ENCODE results near the gene RPL21. TPM values are rescaled to one million over a fixed set of nuclear protein-coding genes. Genes with fewer than 3 reads are reported as not detected.

The RPL21 gene
- total and polyA plus RNA-seq, 2 experiments from 2014 or later = 358 to 960 TPM

- H3K27ac ChIP-seq = no peak overlapping the region
- H3K4me2 ChIP-seq = no peak overlapping the region
- no peak overlapping the region for H3K4me3 ChIP-seq
- no peak for TF ChIP-seq CTCF (IDR thresholded peaks at IDR 0.05; ENCODE audit: poor library complexity)
- no peak for TF ChIP-seq EZH2phosphoT487 (IDR thresholded peaks at IDR 0.05; ENCODE audit: low read depth, severe bottlenecking, unreplicated experiment)
- no peak for TF ChIP-seq EZH2 (IDR thresholded peaks at IDR 0.05; ENCODE audit: borderline replicate concordance)
- no peaks in the 10 kb centered on the region for H3K79me2 ChIP-seq
- H3K27me3 ChIP-seq = no peaks in the 10 kb centered on the region
- H3K36me3 ChIP-seq (replicated peaks; ENCODE audit: insufficient read depth, low read depth) = no peaks in the 10 kb centered on the region
- H3K9me3 ChIP-seq (ENCODE audit: low read depth) = no peaks in the 10 kb centered on the region
- no peaks in the 10 kb centered on the region for H4K20me1 ChIP-seq (ENCODE audit: insufficient read depth, poor library complexity, severe bottlenecking)
- H3K9me2 ChIP-seq (replicated peaks; ENCODE audit: insufficient read depth) = no peaks in the 10 kb centered on the region
- peaks cover 6% of the 10 kb centered on the region for H3K4me1 ChIP-seq (ENCODE audit: insufficient read depth)
- DNase-seq (ENCODE audit: low spot score) = no peak
- no peak overlapping the region for H2AFZ ChIP-seq
- WGBS (ENCODE audit: low lambda C conversion rate, missing lambda C conversion rate) = 26% methylated on average over 1 of the region's 1 CpG
Observed at GRCh38 chr13:27274631-27275030, 23.3 kb downstream of the RPL21 start.

- no peak for TF ChIP-seq CTCF (IDR thresholded peaks at IDR 0.05; ENCODE audit: poor library complexity)
- TF ChIP-seq EZH2phosphoT487 (IDR thresholded peaks at IDR 0.05; ENCODE audit: low read depth, severe bottlenecking, unreplicated experiment) = no peak
- no peak for TF ChIP-seq EZH2 (IDR thresholded peaks at IDR 0.05; ENCODE audit: borderline replicate concordance)
- H3K4me1 ChIP-seq (ENCODE audit: insufficient read depth) = peaks cover 6% of the 10 kb centered on the region
- 74% methylated on average over 7 of the region's 7 CpGs for WGBS (ENCODE audit: low lambda C conversion rate, missing lambda C conversion rate)
Observed at GRCh38 chr13:27276188-27276587, 24.8 kb downstream of the RPL21 start.

GRCh38 chr13:27279506-27279905, 28.1 kb downstream of the RPL21 start:
- 94% methylated on average over 7 of the region's 7 CpGs for WGBS (ENCODE audit: low lambda C conversion rate, missing lambda C conversion rate)
- H3K4me3 ChIP-seq = no peak overlapping the region

More at GRCh38 chr13:27276188-27276587, 24.8 kb downstream of the RPL21 start:
- Histone ChIP-seq H2AFZ (no peak overlapping the region), H4K20me1 (ENCODE audit: insufficient read depth, poor library complexity, severe bottlenecking) (no peaks in the 10 kb centered on the region), H3K4me2 (no peak overlapping the region), H3K36me3 (replicated peaks; ENCODE audit: insufficient read depth, low read depth) (no peaks in the 10 kb centered on the region), H3K4me3 (no peak overlapping the region), H3K9me3 (ENCODE audit: low read depth) (no peaks in the 10 kb centered on the region), H3K27ac (no peak overlapping the region), H3K27me3 (no peaks in the 10 kb centered on the region), H3K79me2 (no peaks in the 10 kb centered on the region), H3K9me2 (replicated peaks; ENCODE audit: insufficient read depth) (no peaks in the 10 kb centered on the region)
- no peak for DNase-seq (ENCODE audit: low spot score)

More at GRCh38 chr13:27279506-27279905, 28.1 kb downstream of the RPL21 start:
- no peaks in the 10 kb centered on the region for H3K9me3 ChIP-seq (ENCODE audit: low read depth)
- H3K9me2 ChIP-seq (replicated peaks; ENCODE audit: insufficient read depth) = no peaks in the 10 kb centered on the region
- H3K4me1 ChIP-seq (ENCODE audit: insufficient read depth) = no peaks in the 10 kb centered on the region
- no peaks in the 10 kb centered on the region for H3K27me3 ChIP-seq
- no peak overlapping the region for H2AFZ ChIP-seq
- TF ChIP-seq CTCF (IDR thresholded peaks at IDR 0.05; ENCODE audit: poor library complexity) = no peak
- no peak for TF ChIP-seq EZH2 (IDR thresholded peaks at IDR 0.05; ENCODE audit: borderline replicate concordance)
- TF ChIP-seq EZH2phosphoT487 (IDR thresholded peaks at IDR 0.05; ENCODE audit: low read depth, severe bottlenecking, unreplicated experiment) = no peak
- H4K20me1 ChIP-seq (ENCODE audit: insufficient read depth, poor library complexity, severe bottlenecking) = no peaks in the 10 kb centered on the region
- no peak overlapping the region for H3K27ac ChIP-seq
- H3K36me3 ChIP-seq (replicated peaks; ENCODE audit: insufficient read depth, low read depth) = no peaks in the 10 kb centered on the region
- no peaks in the 10 kb centered on the region for H3K79me2 ChIP-seq
- no peak overlapping the region for H3K4me2 ChIP-seq
- no peak for DNase-seq (ENCODE audit: low spot score)
